OCI-LY3 (cell line): ENCODE results near the gene CTTN.

Experiments
- CTCF ChIP-seq: fragments of 200-600, 300-600 bp; sonication (generic); IDR thresholded peaks from 2 replicates; pipeline ENCODE4 v1.5.1; 2014; ENCODE audit warnings: antibody characterized with exemption, low read length, low read depth
- EZH2phosphoT487 ChIP-seq: fragments of 200-600 bp; shearing (Covaris generic); IDR thresholded peaks from 2 replicates; pipeline ENCODE4 v1.6.1; 2018; ENCODE audit warnings: antibody characterized with exemption, mixed run types, low read depth

GRCh38 chr11:70394211-70394950 is 3.9 kb upstream of the CTTN start:
- TF ChIP-seq EZH2phosphoT487 (no peak), CTCF (no peak)
